Gastroesophageal sphincter (tissue), 3 donors: ENCODE measurements around the gene RAPGEF1.

Source experiments
- EP300 ChIP-seq: sonication (generic); formaldehyde crosslinking; IDR thresholded peaks from one replicate; pipeline ENCODE4 v1.6.1; 2017; ENCODE audit warnings: antibody characterized with exemption, mild to moderate bottlenecking
- POLR2A ChIP-seq, 2 donors: fragments of 450-650 bp; IDR thresholded peaks; one replicate each; pipeline ENCODE4 v1.6.1; 2017; ENCODE audit warnings: antibody characterized with exemption in 2 of 2, mild to moderate bottlenecking in 2 of 2, moderate library complexity in 1 of 2
- TF ChIP-seq, protein P1 (sequence below), 4 experiments: fragments of 200-600 bp in 2 of 4; fragments of 450-650 bp in 2 of 4; sonication (generic) in 1 of 4; IDR thresholded peaks; one replicate each; pipeline ENCODE4 v1.5.1; 2017 to 2019; ENCODE audit warnings: antibody characterized with exemption in 4 of 4, mild to moderate bottlenecking in 2 of 4, moderate library complexity in 2 of 4

- no peak for TF ChIP-seq POLR2A (IDR thresholded peaks at IDR 0.05)
- TF ChIP-seq, protein P1, sequence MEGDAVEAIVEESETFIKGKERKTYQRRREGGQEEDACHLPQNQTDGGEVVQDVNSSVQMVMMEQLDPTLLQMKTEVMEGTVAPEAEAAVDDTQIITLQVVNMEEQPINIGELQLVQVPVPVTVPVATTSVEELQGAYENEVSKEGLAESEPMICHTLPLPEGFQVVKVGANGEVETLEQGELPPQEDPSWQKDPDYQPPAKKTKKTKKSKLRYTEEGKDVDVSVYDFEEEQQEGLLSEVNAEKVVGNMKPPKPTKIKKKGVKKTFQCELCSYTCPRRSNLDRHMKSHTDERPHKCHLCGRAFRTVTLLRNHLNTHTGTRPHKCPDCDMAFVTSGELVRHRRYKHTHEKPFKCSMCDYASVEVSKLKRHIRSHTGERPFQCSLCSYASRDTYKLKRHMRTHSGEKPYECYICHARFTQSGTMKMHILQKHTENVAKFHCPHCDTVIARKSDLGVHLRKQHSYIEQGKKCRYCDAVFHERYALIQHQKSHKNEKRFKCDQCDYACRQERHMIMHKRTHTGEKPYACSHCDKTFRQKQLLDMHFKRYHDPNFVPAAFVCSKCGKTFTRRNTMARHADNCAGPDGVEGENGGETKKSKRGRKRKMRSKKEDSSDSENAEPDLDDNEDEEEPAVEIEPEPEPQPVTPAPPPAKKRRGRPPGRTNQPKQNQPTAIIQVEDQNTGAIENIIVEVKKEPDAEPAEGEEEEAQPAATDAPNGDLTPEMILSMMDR (IDR thresholded peaks at IDR 0.05): no peak
- no peak for TF ChIP-seq EP300
Measured at GRCh38 chr9:131757549-131757948, 17.7 kb upstream of the RAPGEF1 start.
